GM19043 (cell line): ENCODE data around the gene GPNMB.

Experiments used
- ATAC-seq: cut with Tn5 transposase; IDR thresholded peaks from one replicate; pipeline ENCODE4 v1.9.1; 2021; ENCODE audit warnings: low read depth; ENCODE audit not compliant: unreplicated experiment

The GPNMB gene

DNA sequence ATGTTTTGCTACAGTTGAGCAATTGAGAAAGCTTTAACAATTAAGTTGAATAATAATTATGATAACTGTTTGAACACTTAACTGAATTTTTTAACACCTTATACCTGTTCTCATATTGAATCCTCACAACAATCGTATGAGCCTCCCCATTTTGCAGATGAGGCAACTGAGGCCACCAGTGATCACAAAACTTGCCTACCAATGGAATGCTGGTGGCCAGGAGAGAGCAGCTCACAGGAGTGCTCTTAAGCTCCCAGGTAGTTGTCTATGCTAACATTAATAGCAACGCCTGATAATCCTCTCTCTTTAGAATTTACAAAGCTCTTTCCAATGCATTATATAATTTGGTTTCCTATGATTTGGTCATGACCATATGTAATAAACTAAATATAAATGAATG, 21.6 kb downstream of the GPNMB start:
- no peak for ATAC-seq

- no peak for ATAC-seq
These were observed 22.2 kb downstream of the GPNMB start for GRCh38 chr7:23268746-23269145.

DNA sequence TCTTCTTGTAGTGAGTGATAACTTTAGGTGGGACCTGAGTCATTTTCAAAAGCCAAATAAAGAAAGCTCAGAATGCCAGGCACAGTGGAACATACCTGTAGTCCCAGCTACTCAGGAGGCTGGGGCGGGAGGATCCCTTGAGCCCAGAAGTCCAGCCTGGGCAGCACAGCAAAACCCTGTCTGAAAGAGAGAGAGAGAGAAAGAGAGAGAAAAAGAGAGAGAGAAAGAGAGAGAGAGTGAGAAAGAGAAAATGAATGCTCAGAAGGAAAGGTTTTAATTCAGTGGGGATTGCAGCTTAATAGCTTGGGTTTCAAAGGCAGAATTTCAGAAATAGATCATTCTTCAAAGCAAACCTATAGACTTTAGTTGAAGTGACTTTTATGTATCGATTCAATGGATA, 25.7 kb downstream of the GPNMB start:
- no peak for ATAC-seq

- ATAC-seq = peak; percentile 98
These were observed 26.6 kb downstream of the GPNMB start for GRCh38 chr7:23273141-23273599.

DNA sequence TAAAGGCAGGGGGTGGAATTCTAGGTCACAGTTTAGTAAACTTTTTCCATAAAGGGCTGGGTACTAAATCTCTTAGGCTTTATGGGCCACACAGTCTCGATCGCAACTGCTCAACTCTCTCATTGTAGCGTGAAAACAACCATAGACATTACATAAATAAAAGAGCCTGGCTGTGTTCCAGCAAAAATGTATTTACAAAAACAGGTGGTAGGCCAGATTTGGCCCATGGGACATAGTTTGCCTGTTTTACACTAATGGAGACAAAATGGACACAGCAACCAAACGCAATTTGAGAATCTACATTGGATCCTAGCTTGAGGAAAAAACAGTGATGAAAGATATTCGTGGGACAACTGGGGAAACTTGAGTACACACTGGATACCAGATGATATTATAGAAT, 29.3 kb downstream of the GPNMB start:
- no peak for ATAC-seq

- no peak for ATAC-seq
These were observed 29.8 kb downstream of the GPNMB start for GRCh38 chr7:23276376-23276775.

- no peak for ATAC-seq
These were observed 30.4 kb downstream of the GPNMB start for GRCh38 chr7:23276947-23277346.

DNA sequence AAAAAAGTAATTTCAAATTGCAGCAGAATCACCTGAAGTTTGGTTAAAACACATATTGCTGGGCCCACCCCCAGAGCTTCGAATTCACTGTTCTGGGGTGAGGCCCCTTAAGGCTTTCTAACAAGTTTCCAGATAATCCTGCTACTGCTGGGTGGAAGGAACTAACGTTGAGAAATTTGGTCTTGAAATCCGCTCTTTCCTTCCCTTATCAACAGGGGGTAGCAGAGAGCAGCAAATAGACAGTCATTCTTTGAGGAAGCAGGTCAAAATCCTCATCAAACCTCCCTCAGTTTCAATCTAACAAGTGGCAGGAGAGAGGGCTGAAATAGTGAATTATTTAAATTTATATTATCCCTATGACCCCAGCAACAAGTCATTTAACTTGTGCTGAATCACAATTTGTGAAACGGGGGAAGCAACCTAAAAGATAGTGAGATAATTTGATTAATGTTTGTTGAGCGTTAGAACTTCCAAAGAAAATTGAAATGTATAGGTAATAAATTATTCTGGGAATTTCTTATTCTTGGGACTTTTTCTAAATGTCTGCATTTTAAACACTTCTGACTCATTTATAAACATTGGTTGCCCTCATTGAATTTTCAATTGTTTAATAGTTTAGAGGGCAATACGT, 30.9 kb downstream of the GPNMB start:
- no peak for ATAC-seq

- no peak for ATAC-seq
These were observed 33.4 kb downstream of the GPNMB start for GRCh38 chr7:23279819-23280525.

- no peak for ATAC-seq
These were observed 36.5 kb downstream of the GPNMB start for GRCh38 chr7:23283086-23283485.

- ATAC-seq = no peak
These were observed 38.3 kb downstream of the GPNMB start for GRCh38 chr7:23284871-23285270.

DNA sequence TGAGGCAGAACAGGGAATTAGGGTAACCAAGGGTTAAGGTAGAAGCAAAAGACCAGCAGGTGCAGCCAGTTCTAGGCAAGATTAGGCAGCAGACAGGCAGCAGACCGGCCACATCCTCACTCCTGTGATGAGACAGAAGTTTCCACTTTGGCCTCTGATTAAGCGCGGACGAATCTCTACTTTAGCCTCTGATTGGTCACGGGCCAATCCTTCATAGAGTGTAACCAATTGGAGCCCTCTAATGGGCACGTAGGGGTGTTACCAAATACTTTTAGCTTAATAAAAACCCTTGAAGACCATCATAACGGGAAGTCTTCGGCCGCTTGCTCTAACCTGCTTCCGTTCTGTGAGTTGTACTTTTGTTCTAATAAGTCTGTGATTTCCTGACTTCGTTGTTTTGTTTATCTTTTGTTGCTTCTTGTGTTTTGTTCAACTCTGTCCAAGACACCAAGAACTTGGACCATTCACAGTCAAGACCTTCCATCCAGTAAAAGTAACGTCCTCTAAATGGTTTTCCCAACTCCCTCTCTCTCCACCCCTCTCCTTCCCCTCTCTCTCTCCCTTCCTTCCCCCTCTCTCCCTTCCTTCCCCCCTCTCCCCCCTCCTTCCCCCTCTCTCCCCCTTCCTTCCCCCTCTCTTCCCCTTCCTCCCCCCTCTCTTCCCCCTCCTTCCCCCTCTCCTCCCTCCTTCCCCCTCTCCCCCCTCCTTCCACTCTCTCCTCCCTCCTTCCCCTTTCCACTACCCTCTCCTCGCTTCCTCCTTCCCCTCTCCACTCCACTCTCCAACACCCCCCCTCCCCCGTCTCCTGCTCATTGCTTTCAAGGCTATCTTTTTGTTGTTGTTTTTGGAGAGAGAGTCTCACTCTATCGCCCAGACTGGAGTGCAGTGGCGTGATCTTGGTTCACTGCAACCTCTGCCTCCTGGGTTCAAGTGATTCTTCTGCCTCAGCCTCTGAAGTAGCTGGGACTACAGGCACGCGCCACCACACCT, 39.4 kb downstream of the GPNMB start:
- no peak for ATAC-seq

DNA sequence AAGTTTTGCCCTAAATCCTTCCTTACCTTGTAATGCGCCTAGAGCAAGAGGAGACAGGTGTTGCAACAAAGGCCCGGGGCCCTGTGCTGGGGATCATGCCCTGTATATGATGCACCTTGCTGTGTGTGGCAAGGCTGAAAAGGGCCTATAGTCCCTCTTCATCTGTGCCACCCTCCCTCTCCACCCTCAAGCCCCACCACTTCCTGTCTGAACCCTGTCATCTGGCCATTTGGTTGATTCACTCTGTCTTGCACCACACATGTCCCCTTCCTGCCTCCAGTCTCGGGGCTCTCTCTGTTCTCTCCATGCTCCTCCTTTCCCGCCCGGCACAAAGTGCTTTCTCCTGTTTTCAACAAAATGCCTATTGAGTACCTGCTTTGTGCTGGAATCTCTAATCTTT, 41.0 kb downstream of the GPNMB start:
- ATAC-seq = no peak

- ATAC-seq = no peak
These were observed 44.4 kb downstream of the GPNMB start for GRCh38 chr7:23290993-23291392.

GRCh38 chr7:23291957-23292560, 45.5 kb downstream of the GPNMB start:
- ATAC-seq = no peak

DNA sequence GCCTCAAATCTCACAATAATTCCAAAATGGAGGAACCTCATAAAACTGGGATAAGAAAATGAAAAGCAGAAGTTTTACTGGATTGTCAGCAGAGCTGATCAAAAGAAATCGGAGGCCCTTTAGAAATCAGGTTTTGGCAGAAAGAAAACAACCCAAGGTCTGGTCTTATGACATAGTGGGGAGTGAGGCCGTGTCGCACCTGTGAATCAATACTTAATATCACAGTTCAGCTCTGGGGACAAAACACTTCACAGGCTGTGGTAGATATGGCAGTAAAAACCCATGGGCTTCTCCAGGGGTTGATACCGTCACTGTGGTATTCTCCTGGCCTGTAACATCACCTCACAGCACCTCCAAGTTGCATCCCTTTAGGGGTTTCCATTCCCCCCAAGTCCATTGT, 46.0 kb downstream of the GPNMB start:
- no peak for ATAC-seq

DNA sequence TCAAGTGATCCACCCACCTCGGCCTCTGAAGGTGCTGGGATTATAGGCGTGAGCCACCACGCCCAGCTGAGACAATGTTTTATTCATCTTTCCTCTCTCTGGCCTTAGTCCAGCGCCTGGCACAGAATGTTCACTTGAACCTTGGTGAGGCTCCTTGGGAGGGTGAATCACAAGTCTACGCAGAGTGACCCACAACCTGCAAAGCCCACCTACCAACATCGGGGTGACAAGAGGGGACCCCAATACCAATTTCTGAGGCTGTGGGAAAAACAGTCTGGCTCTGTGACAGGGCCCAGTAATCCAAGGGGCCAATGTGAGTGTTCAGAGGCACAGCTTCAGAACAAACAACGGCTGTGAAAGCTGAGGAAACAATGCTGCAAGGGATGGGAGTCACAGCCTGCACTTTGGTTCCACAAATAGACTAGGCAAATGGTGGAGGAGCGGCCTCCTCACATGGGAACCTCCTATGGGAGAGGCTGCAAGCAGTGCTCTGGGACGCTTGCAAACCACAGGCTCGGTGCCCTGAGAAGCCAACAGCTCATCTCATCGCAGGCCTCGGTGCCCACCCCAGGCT, 47.0 kb downstream of the GPNMB start:
- no peak for ATAC-seq

GRCh38 chr7:23294549-23295400, 48.2 kb downstream of the GPNMB start:
- ATAC-seq = no peak

GRCh38 chr7:23295401-23295697, 48.8 kb downstream of the GPNMB start:
- ATAC-seq = no peak
